Nephron progenitor cell (in vitro differentiated cells): Measurements from ENCODE around the gene IFNAR1.
A peak's percentile ranks its signal among the peaks of the same experiment; 100 is the strongest.

ENCODE experiments used
- DNase-seq: peaks from one replicate; pipeline ENCODE4 v3.0.0; 2021
- H3K27ac Mint-ChIP-seq: 2 replicates; pipeline ENCODE4 v1.8.0; 2021; ENCODE audit warnings: mild to moderate bottlenecking, moderate library complexity, mixed read lengths
- H3K27me3 Mint-ChIP-seq: 2 replicates; pipeline ENCODE4 v1.8.0; 2021; ENCODE audit warnings: mild to moderate bottlenecking, low read depth, mixed read lengths; ENCODE audit not compliant: poor library complexity
- H3K36me3 Mint-ChIP-seq: 2 replicates; pipeline ENCODE4 v1.8.0; 2021; ENCODE audit warnings: low read depth, mixed read lengths
- H3K4me1 Mint-ChIP-seq: 2 replicates; pipeline ENCODE4 v1.8.0; 2021; ENCODE audit warnings: mixed read lengths
- H3K4me3 Mint-ChIP-seq: 2 replicates; pipeline ENCODE4 v1.8.0; 2021; ENCODE audit warnings: mild to moderate bottlenecking, moderate library complexity, mixed read lengths
- H3K9me3 Mint-ChIP-seq: 2 replicates; pipeline ENCODE4 v1.8.0; 2021; ENCODE audit warnings: mild to moderate bottlenecking, moderate library complexity, mixed read lengths
- TF ChIP-seq, protein P1 (sequence below): fragments of 200-600 bp; sonication (generic); IDR thresholded peaks from 2 replicates; pipeline ENCODE4 v1.5.0; 2021; ENCODE audit warnings: antibody characterized with exemption

IFNAR1 gene

DNA sequence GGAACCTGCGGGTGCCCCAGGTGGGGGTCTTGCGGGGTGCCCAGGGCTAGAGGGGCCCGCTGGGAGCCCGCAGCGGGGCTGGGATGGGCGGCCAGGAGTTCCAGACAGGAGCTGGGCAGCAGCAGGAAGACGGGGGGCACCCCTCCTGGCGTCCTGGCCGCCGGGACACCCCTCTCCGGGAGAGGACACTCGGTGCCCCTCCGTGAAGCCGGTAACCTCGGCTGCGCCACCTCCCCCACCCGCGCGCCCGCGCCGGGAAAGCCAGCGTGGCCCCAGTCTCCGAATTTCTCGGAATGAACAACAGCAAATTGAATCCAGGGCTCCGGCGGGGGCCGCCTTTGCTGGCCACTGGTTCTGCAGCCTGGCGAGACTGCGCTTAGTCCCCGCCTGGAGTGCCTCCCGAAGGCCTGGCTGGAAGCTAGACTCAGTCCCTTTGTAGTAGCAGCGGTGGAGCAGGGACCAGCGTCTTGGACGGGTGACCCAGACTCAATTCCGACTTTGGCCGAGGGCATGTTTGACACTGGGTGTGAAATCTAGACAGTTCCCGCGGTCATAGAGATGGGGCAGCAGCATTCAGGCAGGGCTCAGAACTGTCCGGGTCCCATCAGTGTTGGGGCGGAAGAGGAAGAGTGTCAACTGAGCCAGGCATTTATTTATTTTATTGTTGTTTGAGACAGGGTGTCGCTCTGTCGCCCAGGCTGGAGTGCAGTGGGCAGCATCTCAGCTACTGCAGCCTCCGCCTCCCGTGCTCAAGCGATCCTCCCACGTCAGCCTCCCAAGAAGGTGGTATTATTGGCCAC, 79.2 kb downstream of the IFNAR1 start:
- DNase-seq = peak; percentile 64
- Mint-ChIP-seq H3K9me3 (no peaks in the 10 kb centered on the region), H3K27me3 (peaks cover 6% of the 10 kb centered on the region), H3K27ac (peak overlapping the region; percentile 98), H3K4me1 (peaks cover 19% of the 10 kb centered on the region), H3K4me3 (peak overlapping the region; percentile 98), H3K36me3 (peaks cover 17% of the 10 kb centered on the region)
- TF ChIP-seq, protein P1, sequence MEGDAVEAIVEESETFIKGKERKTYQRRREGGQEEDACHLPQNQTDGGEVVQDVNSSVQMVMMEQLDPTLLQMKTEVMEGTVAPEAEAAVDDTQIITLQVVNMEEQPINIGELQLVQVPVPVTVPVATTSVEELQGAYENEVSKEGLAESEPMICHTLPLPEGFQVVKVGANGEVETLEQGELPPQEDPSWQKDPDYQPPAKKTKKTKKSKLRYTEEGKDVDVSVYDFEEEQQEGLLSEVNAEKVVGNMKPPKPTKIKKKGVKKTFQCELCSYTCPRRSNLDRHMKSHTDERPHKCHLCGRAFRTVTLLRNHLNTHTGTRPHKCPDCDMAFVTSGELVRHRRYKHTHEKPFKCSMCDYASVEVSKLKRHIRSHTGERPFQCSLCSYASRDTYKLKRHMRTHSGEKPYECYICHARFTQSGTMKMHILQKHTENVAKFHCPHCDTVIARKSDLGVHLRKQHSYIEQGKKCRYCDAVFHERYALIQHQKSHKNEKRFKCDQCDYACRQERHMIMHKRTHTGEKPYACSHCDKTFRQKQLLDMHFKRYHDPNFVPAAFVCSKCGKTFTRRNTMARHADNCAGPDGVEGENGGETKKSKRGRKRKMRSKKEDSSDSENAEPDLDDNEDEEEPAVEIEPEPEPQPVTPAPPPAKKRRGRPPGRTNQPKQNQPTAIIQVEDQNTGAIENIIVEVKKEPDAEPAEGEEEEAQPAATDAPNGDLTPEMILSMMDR = no peak

GRCh38 chr21:33406493-33406892, 81.7 kb downstream of the IFNAR1 start:
- H3K9me3 Mint-ChIP-seq = no peaks in the 10 kb centered on the region
- no peaks in the 10 kb centered on the region for H3K27me3 Mint-ChIP-seq
- no peak overlapping the region for H3K4me3 Mint-ChIP-seq
- TF ChIP-seq, protein P1 = no peak
- peaks cover 31% of the 10 kb centered on the region for H3K36me3 Mint-ChIP-seq
- H3K27ac Mint-ChIP-seq = no peak overlapping the region
- H3K4me1 Mint-ChIP-seq = peaks cover 22% of the 10 kb centered on the region
- DNase-seq = no peak
